GM12878 (cell line): ENCODE data around the gene MUC13. TPM values are rescaled to one million over a fixed set of nuclear protein-coding genes. Genes with fewer than 3 reads are reported as not detected.

Experiments
- ATAC-seq: fragments of 200-7000 bp; cut with Tn5 transposase; 3 replicates; pipeline ENCODE4 v1.9.1; 2020; ENCODE audit warnings: mild to moderate bottlenecking, moderate library complexity
- BruUV-seq: library from RNA; stranded (reverse); fragments of 400-500 nt; replicated peaks from 2 replicates; lab custom pipeline; 2021; lab: Mats Ljungman, UMichigan
- CTCF ChIA-PET: fragments of 300-600 bp; sonication (Branson Sonifier 250); formaldehyde crosslinking; extraction: SDS; loops from one replicate; lab custom pipeline; 2021; ENCODE audit warnings: inconsistent platforms; lab: Yijun Ruan, JAX
- POLR2A ChIA-PET: fragments of 350-600 bp; formaldehyde crosslinking; extraction: SDS; loops from one replicate; lab custom pipeline; 2021; ENCODE audit warnings: inconsistent platforms; lab: Charles Lee
- RAD21 ChIA-PET: fragments of 300-600 bp; sonication (Branson Sonifier 250); formaldehyde crosslinking; loops from one replicate; lab custom pipeline; 2023; ENCODE audit warnings: antibody characterized with exemption; ENCODE audit not compliant: unreplicated experiment; lab: Charles Lee
- SMC1A ChIA-PET: fragments of 300-600 bp; sonication (Branson Sonifier 250); formaldehyde crosslinking; loops from one replicate; lab custom pipeline; 2023; ENCODE audit not compliant: unreplicated experiment, uncharacterized antibody; lab: Charles Lee
- DNase-seq: peaks from one replicate; pipeline ENCODE4 v3.0.0-alpha.2; 2011; ENCODE audit warnings: low read depth, low spot score
- FAIRE-seq: peaks from 3 replicates; lab custom pipeline; 2011; peaks lifted over from hg19 to GRCh38; lab: Jason Lieb, UNC
- H2AFZ ChIP-seq: 2 replicates; pipeline ENCODE4 v1.6.0; 2011; ENCODE audit warnings: low read depth, low read length, control low read depth; ENCODE audit not compliant: control insufficient read depth
- H3K27ac ChIP-seq: 2 replicates; pipeline ENCODE4 v1.5.1; 2011; ENCODE audit warnings: control low read depth; ENCODE audit not compliant: control insufficient read depth, insufficient read depth
- H3K27me3 ChIP-seq, 2 experiments: replicated peaks in 1 of 2; 2 replicates each; pipeline versions ENCODE4 v1.6.0 to v1.6.1; 2011; ENCODE audit warnings: low read length in 1 of 2; ENCODE audit not compliant: control insufficient read depth in 2 of 2, insufficient read depth in 2 of 2
- H3K36me3 ChIP-seq, 2 experiments: 2 replicates each; pipeline ENCODE4 v1.5.1; 2011; ENCODE audit warnings: low read length in 1 of 2; ENCODE audit not compliant: control insufficient read depth in 2 of 2, insufficient read depth in 2 of 2
- H3K4me1 ChIP-seq: 2 replicates; pipeline ENCODE4 v1.6.1; 2011; ENCODE audit warnings: mild to moderate bottlenecking, low read length, moderate library complexity, mixed read lengths; ENCODE audit not compliant: control insufficient read depth, insufficient read depth
- H3K4me2 ChIP-seq: 2 replicates; pipeline ENCODE4 v1.6.0; 2011; ENCODE audit warnings: control low read depth; ENCODE audit not compliant: control insufficient read depth, insufficient read depth
- H3K4me3 ChIP-seq: fragments of 200-600 bp; sonication (generic); 2 replicates; pipeline ENCODE4 v1.5.1; 2016
- H3K79me2 ChIP-seq: 2 replicates; pipeline ENCODE4 v1.6.0; 2011; ENCODE audit warnings: low read length; ENCODE audit not compliant: control insufficient read depth, insufficient read depth
- H3K9ac ChIP-seq: 2 replicates; pipeline ENCODE4 v1.8.0; 2011; ENCODE audit warnings: low read length, control low read depth, mixed read lengths; ENCODE audit not compliant: control insufficient read depth, insufficient read depth
- H3K9me3 ChIP-seq: replicated peaks from 3 replicates; pipeline ENCODE4 v1.5.1; 2011; ENCODE audit warnings: mild to moderate bottlenecking, low read length; ENCODE audit not compliant: control insufficient read depth, insufficient read depth
- H4K20me1 ChIP-seq: 2 replicates; pipeline ENCODE4 v1.6.0; 2011; ENCODE audit not compliant: control insufficient read depth, insufficient read depth
- CBFB ChIP-seq: IDR thresholded peaks from 2 replicates; pipeline ENCODE4 v1.6.1; 2016; ENCODE audit warnings: antibody characterized with exemption, low read depth
- CTCF ChIP-seq, 3 experiments: IDR thresholded peaks in 2 of 3; conservative IDR thresholded peaks in 1 of 3; 2 replicates each; pipeline ENCODE4 v1.5.1; 2011; ENCODE audit warnings: low read depth in 3 of 3, low read length in 3 of 3, mild to moderate bottlenecking in 3 of 3, control low read depth in 2 of 3, moderate library complexity in 2 of 3, inconsistent platforms in 1 of 3, mixed read lengths in 1 of 3; ENCODE audit not compliant: control insufficient read depth in 2 of 3, insufficient read depth in 1 of 3; ENCODE audit errors: extremely low read depth in 1 of 3
- HDAC2 ChIP-seq: fragments of 200-600 bp; sonication (generic); IDR thresholded peaks from 2 replicates; pipeline ENCODE4 v1.6.1; 2017
- IRF4 ChIP-seq: IDR thresholded peaks from 2 replicates; pipeline ENCODE4 v1.6.1; 2011; ENCODE audit warnings: low read depth, low read length
- NFIC ChIP-seq: IDR thresholded peaks from 2 replicates; pipeline ENCODE4 v1.6.1; 2012; ENCODE audit warnings: low read depth, mild to moderate bottlenecking, inconsistent platforms, low read length, moderate library complexity
- POLR2A ChIP-seq: IDR thresholded peaks from 2 replicates; pipeline ENCODE4 v1.6.1; 2011; ENCODE audit warnings: low read depth, mild to moderate bottlenecking, low read length
- RELB ChIP-seq: fragments of 450-650 bp; IDR thresholded peaks from 2 replicates; pipeline ENCODE4 v1.6.1; 2017; ENCODE audit warnings: low read depth, mild to moderate bottlenecking, moderate library complexity
- SREBF2 ChIP-seq: IDR thresholded peaks from 2 replicates; pipeline ENCODE4 v1.6.1; 2012; ENCODE audit warnings: mild to moderate bottlenecking, low read length
- SUPT20H ChIP-seq: IDR thresholded peaks from 2 replicates; pipeline ENCODE4 v1.6.1; 2011; ENCODE audit warnings: low read depth, mild to moderate bottlenecking, low read length, moderate library complexity, borderline replicate concordance; ENCODE audit not compliant: control insufficient read depth
- TBL1XR1 ChIP-seq: IDR thresholded peaks from 2 replicates; pipeline ENCODE4 v1.6.1; 2012; ENCODE audit warnings: low read depth, low read length, improper control_type of control experiment
- TCF7 ChIP-seq: IDR thresholded peaks from 2 replicates; pipeline ENCODE4 v1.6.1; 2014; ENCODE audit warnings: antibody characterized with exemption, borderline replicate concordance
- USF1 ChIP-seq: IDR thresholded peaks from 2 replicates; pipeline ENCODE4 v1.6.1; 2011; ENCODE audit warnings: borderline replicate concordance, low read depth, mild to moderate bottlenecking, moderate library complexity, mixed read lengths, low read length; ENCODE audit not compliant: insufficient read depth; ENCODE audit errors: extremely low read length
- ZNF384 ChIP-seq: IDR thresholded peaks from 2 replicates; pipeline ENCODE4 v1.6.1; 2012; ENCODE audit warnings: low read depth, mild to moderate bottlenecking, low read length, improper control_type of control experiment, borderline replicate concordance
- WGBS: methylation state at CpG from one replicate; pipeline ENCODE4 v1.1.6; 2016; ENCODE audit warnings: low lambda C conversion rate; ENCODE audit not compliant: insufficient replicate concordance, insufficient coverage; ENCODE audit errors: missing lambda C conversion rate; 5-methylcytosine and 5-hydroxymethylcytosine counted together
- in situ Hi-C: fragments of 300-500 bp; cut with MboI; formaldehyde crosslinking; loops from 9 replicates; pipeline ENCODE4 v1.14.3; 2018; ENCODE audit warnings: mixed read lengths
- intact Hi-C: fragments of 100-400 bp; cut with micrococcal nuclease; formaldehyde crosslinking; loops from one replicate; pipeline ENCODE4 v1.14.2; 2022; ENCODE audit not compliant: unreplicated experiment
- polyA plus RNA-seq, 11 experiments: library from polyadenylated mRNA; depleted of rRNA in 4 of 11; unstranded in 6 of 11; stranded (reverse) in 5 of 11; fragments of >200 nt; fragmentation: Nextera tagmentation in 4 of 11; fragmentation: Illumina TruSeq in 1 of 11; extraction: Ambion mirVana in 4 of 11; extraction: Trizol in 1 of 11; gene quantifications; 1 replicate in 1 of 11; 2 replicates in 10 of 11; pipeline versions ENCODE4 v1.2.1 to v1.2.3, GENCODE V29; 2011 to 2016; ENCODE audit warnings: inconsistent platforms in 2 of 11, missing spikeins in 2 of 11, low read depth in 1 of 11
- total RNA-seq, 4 experiments: library from RNA; depleted of rRNA in 3 of 4; stranded (reverse); fragments of >200 nt in 3 of 4; fragmentation: Illumina TruSeq in 1 of 4; extraction: Trizol in 1 of 4; gene quantifications; 2 replicates each; pipeline versions ENCODE4 v1.2.1 to v1.2.3, GENCODE V29; 2013 to 2021

The MUC13 gene
- total and polyA plus RNA-seq, 10 of the 15 experiments (the other 5 are each of a cell fraction or from before 2014, with no cell fraction given) = 0.27 to 60.1 (median 0.76) TPM

GRCh38 chr3:124935794-124936542 lies 1.4 kb upstream of the MUC13 start:
- BruUV-seq = no TSS peak
- no peak overlapping the region for H3K4me3 ChIP-seq
- no peak overlapping the region for H3K9ac ChIP-seq
- ChIA-PET SMC1A (interaction anchor here (0.5 to 4.5 kb wide), 21 partner anchors 7 to 653 kb away, joined by 3 to 26 read pairs (median 7); no protein-coding TSS in a partner anchor), POLR2A (interaction anchor here (0.6 to 1.0 kb wide), 6 partner anchors 67 to 218 kb away, joined by 3 to 9 read pairs (median 4); no protein-coding TSS in a partner anchor), RAD21 (interaction anchor here (1.1 to 5.4 kb wide), 10 partner anchors 8 to 650 kb away, joined by 3 to 39 read pairs (median 8); no protein-coding TSS in a partner anchor), CTCF (interaction anchor here (0.7 to 4.9 kb wide), 11 partner anchors 8 to 647 kb away, joined by 3 to 40 read pairs (median 8); no protein-coding TSS in a partner anchor)
- no peak overlapping the region for H3K4me2 ChIP-seq
- no peaks in the 10 kb centered on the region; the same call in 2 of the 3 replicates for H3K9me3 ChIP-seq
- intact Hi-C loops = no loop called here
- H3K79me2 ChIP-seq = no peaks in the 10 kb centered on the region
- DNase-seq (no peak), ATAC-seq (no peak), FAIRE-seq (no peak)
- no peaks in the 10 kb centered on the region for H4K20me1 ChIP-seq
- H3K4me1 ChIP-seq = no peaks in the 10 kb centered on the region
- TF ChIP-seq IRF4 (no peak), HDAC2 (no peak), NFIC (no peak), ZNF384 (no peak), TCF7 (no peak), CTCF (IDR thresholded peaks at IDR 0.05 in 2 of 3, conservative IDR thresholded peaks at IDR 0.05 in 1 of 3; ENCODE audit: control insufficient read depth in 2 of 3, extremely low read depth in 1 of 3, insufficient read depth in 1 of 3, low read depth in 3 of 3, low read length in 3 of 3) (no peak), CBFB (no peak), TBL1XR1 (no peak), RELB (no peak), SREBF2 (no peak), POLR2A (no peak), USF1 (no peak), SUPT20H (no peak)
- in situ Hi-C loops = no loop called here
- H3K27ac ChIP-seq = no peak overlapping the region
- 82% methylated on average over 5 of the region's 5 CpGs for WGBS
- no peaks in the 10 kb centered on the region for H3K36me3 ChIP-seq
- no peaks in the 10 kb centered on the region; a peak in 1 of 4 replicates for H3K27me3 ChIP-seq
- H2AFZ ChIP-seq = no peak overlapping the region
